B cell (primary cell): ENCODE results near the gene SMG7. TPM values are rescaled to one million over a fixed set of nuclear protein-coding genes. Genes with fewer than 3 reads are reported as not detected.

Experiments used
- ATAC-seq: fragments of 200-7000 bp; cut with Tn5 transposase; one replicate; pipeline ENCODE4 v1.10.0; 2021; ENCODE audit warnings: low read depth, mild to moderate bottlenecking, moderate number of reproducible peaks, moderate library complexity
- CTCF ChIA-PET: fragments of 350-600 bp; sonication (Branson Sonifier 250); formaldehyde crosslinking; loops from one replicate; lab custom pipeline; 2021; ENCODE audit warnings: antibody characterized with exemption, inconsistent platforms; lab: Charles Lee
- POLR2A ChIA-PET: fragments of 350-600 bp; sonication (Branson Sonifier 250); formaldehyde crosslinking; loops from one replicate; lab custom pipeline; 2021; ENCODE audit warnings: antibody characterized with exemption; lab: Charles Lee
- DNase-seq: peaks from one replicate; pipeline ENCODE4 v3.0.0; 2013
- H2AFZ ChIP-seq: 2 replicates; pipeline ENCODE4 v1.6.1; 2012; ENCODE audit warnings: mild to moderate bottlenecking, low read depth, low read length; ENCODE audit not compliant: insufficient read depth, poor library complexity, severe bottlenecking
- H3K27ac ChIP-seq, 2 donors: 1 replicate in 1 of 2; 2 replicates in 1 of 2; pipeline ENCODE4 v1.5.1; 2012 to 2013; ENCODE audit warnings: low read length in 2 of 2, mild to moderate bottlenecking in 2 of 2, moderate library complexity in 1 of 2
- H3K27me3 ChIP-seq, 4 experiments: fragments of 200-600 bp in 1 of 4; sonication (generic) in 1 of 4; replicated peaks in 1 of 4; 1 replicate in 2 of 4; 2 replicates in 2 of 4; pipeline versions ENCODE4 v1.6.1 to v1.7.0; 2013 to 2016; ENCODE audit warnings: low read length in 3 of 4, mild to moderate bottlenecking in 2 of 4, mixed read lengths in 1 of 4, moderate library complexity in 1 of 4; ENCODE audit not compliant: insufficient read depth in 4 of 4, control insufficient read depth in 3 of 4; ENCODE audit errors: control extremely low read depth in 1 of 4
- H3K36me3 ChIP-seq, 2 experiments: replicated peaks in 1 of 2; 1 replicate in 1 of 2; 2 replicates in 1 of 2; pipeline versions ENCODE4 v1.6.1 to v1.7.1; 2013; ENCODE audit warnings: low read length in 1 of 2; ENCODE audit not compliant: insufficient read depth in 2 of 2, control insufficient read depth in 1 of 2; ENCODE audit errors: control extremely low read depth in 1 of 2, extremely low read depth in 1 of 2
- H3K4me1 ChIP-seq, 2 donors: fragments of 200-600 bp in 1 of 2; sonication (generic) in 1 of 2; 1 replicate in 1 of 2; 2 replicates in 1 of 2; pipeline versions ENCODE4 v1.5.1 to v1.6.1; 2013 to 2017; ENCODE audit warnings: low read length in 2 of 2; ENCODE audit not compliant: control insufficient read depth in 2 of 2, insufficient read depth in 2 of 2
- H3K4me2 ChIP-seq: replicated peaks from 2 replicates; pipeline ENCODE3; 2012; ENCODE audit warnings: mild to moderate bottlenecking, low read depth, low read length; ENCODE audit not compliant: poor library complexity, severe bottlenecking
- H3K4me3 ChIP-seq, 5 experiments: fragments of 200-600 bp in 1 of 5; sonication (generic) in 1 of 5; 1 replicate in 3 of 5; 2 replicates in 2 of 5; pipeline versions ENCODE4 v1.5.1 to v1.7.0; 2011 to 2016; ENCODE audit warnings: low read length in 4 of 5, mild to moderate bottlenecking in 4 of 5, low read depth in 2 of 5, control low read depth in 1 of 5, moderate library complexity in 1 of 5; ENCODE audit not compliant: insufficient read depth in 1 of 5; ENCODE audit errors: control extremely low read depth in 1 of 5, extremely low read depth in 1 of 5
- H3K79me2 ChIP-seq: fragments of 200-600 bp; sonication (generic); one replicate; pipeline ENCODE4 v1.6.0; 2016; ENCODE audit warnings: low read length; ENCODE audit not compliant: control insufficient read depth, insufficient read depth
- H3K9ac ChIP-seq: fragments of 200-600 bp; sonication (generic); 2 replicates; pipeline ENCODE4 v1.6.1; 2017; ENCODE audit warnings: mild to moderate bottlenecking, low read length, moderate library complexity
- H3K9me3 ChIP-seq, 3 donors: one replicate each; pipeline versions ENCODE4 v1.6.1 to v1.7.1; 2013; ENCODE audit warnings: low read length in 2 of 3; ENCODE audit not compliant: control insufficient read depth in 2 of 3, insufficient read depth in 1 of 3; ENCODE audit errors: control extremely low read depth in 1 of 3
- H4K20me1 ChIP-seq: 2 replicates; pipeline ENCODE4 v1.6.0; 2012; ENCODE audit warnings: mild to moderate bottlenecking, low read length; ENCODE audit not compliant: insufficient read depth, control insufficient read depth, poor library complexity, severe bottlenecking
- H3K27ac Mint-ChIP-seq: one replicate; pipeline ENCODE4 v1.8.0; 2021; ENCODE audit warnings: mixed read lengths
- H3K27me3 Mint-ChIP-seq: one replicate; pipeline ENCODE4 v1.8.0; 2021; ENCODE audit warnings: mixed read lengths
- H3K4me1 Mint-ChIP-seq: one replicate; pipeline ENCODE4 v1.8.0; 2021; ENCODE audit warnings: mixed read lengths
- H3K4me3 Mint-ChIP-seq: one replicate; pipeline ENCODE4 v1.8.0; 2021; ENCODE audit warnings: mixed read lengths
- H3K9me3 Mint-ChIP-seq: one replicate; pipeline ENCODE4 v1.8.0; 2022; ENCODE audit warnings: mixed read lengths; ENCODE audit not compliant: insufficient read depth
- CTCF ChIP-seq: fragments of 200-600 bp; IDR thresholded peaks from one replicate; pipeline ENCODE4 v1.8.0; 2022; ENCODE audit warnings: antibody characterized with exemption, mild to moderate bottlenecking
- EZH2 ChIP-seq: IDR thresholded peaks from 2 replicates; pipeline ENCODE4 v1.6.1; 2012; ENCODE audit warnings: borderline replicate concordance, low read depth, mild to moderate bottlenecking, moderate library complexity, low read length; ENCODE audit not compliant: insufficient read depth, poor library complexity, severe bottlenecking
- WGBS: methylation state at CpG from one replicate; pipeline ENCODE4 v1.1.5; 2013; ENCODE audit warnings: missing lambda C conversion rate; ENCODE audit not compliant: insufficient coverage; 5-methylcytosine and 5-hydroxymethylcytosine counted together
- intact Hi-C: fragments of 100-400 bp; cut with micrococcal nuclease; formaldehyde crosslinking; loops from one replicate; pipeline ENCODE4 v1.10.0; 2022
- polyA plus RNA-seq: library from polyadenylated mRNA; depleted of rRNA; stranded (reverse); fragments of >200 nt; gene quantifications from 2 replicates; pipeline ENCODE4 v1.2.3, GENCODE V29; 2012
- total RNA-seq, 2 donors: library from RNA; stranded (reverse); fragments of 120-200 nt in 1 of 2; gene quantifications; 1 replicate in 1 of 2; 2 replicates in 1 of 2; pipeline versions ENCODE4 v1.2.3 to v1.2.4, GENCODE V29; 2013 to 2022

The SMG7 gene
- total and polyA plus RNA-seq, 2 donors (not counting 1 experiment from before 2014, with no cell fraction given) = 20.8 to 73.3 TPM

GRCh38 chr1:183544598-183545297 is 72.4 kb downstream of the SMG7 start:
- peaks cover 23 to 82% of the 10 kb centered on the region in 2 experiments for H3K36me3 ChIP-seq
- intact Hi-C loops = no loop called here
- 96% methylated on average over 3 of the region's 5 CpGs for WGBS
- Mint-ChIP-seq H3K4me1 (peaks cover 22% of the 10 kb centered on the region), H3K9me3 (no peaks in the 10 kb centered on the region), H3K27me3 (no peaks in the 10 kb centered on the region), H3K27ac (peak overlapping the region; percentile 38), H3K4me3 (no peak overlapping the region)
- POLR2A ChIA-PET = no interaction called here
- no peak for DNase-seq
- ATAC-seq = no peak
- no peak for TF ChIP-seq CTCF
- TF ChIP-seq EZH2 = no peak
- H3K4me3 ChIP-seq = no peak overlapping the region
- H3K79me2 ChIP-seq = peaks cover 3% of the 10 kb centered on the region
- CTCF ChIA-PET = interaction anchor here (0.7 to 1.4 kb wide), 5 partner anchors 9 to 81 kb away, joined by 3 to 5 read pairs (median 4); no protein-coding TSS in a partner anchor
- no peak overlapping the region for H3K9ac ChIP-seq
- no peak overlapping the region for H3K4me2 ChIP-seq
- no peaks in the 10 kb centered on the region for H3K9me3 ChIP-seq
- H2AFZ ChIP-seq = no peak overlapping the region
- H3K4me1 ChIP-seq = peaks cover 4 to 5% of the 10 kb centered on the region in 2 donors
- H4K20me1 ChIP-seq = no peaks in the 10 kb centered on the region
- no peaks in the 10 kb centered on the region for H3K27me3 ChIP-seq
- H3K27ac ChIP-seq = no peak overlapping the region

GRCh38 chr1:183546427-183546826 is 74.1 kb downstream of the SMG7 start:
- no peak for ATAC-seq
- peaks cover 4 to 5% of the 10 kb centered on the region in 2 donors for H3K4me1 ChIP-seq
- POLR2A ChIA-PET = no interaction called here
- H3K27me3 Mint-ChIP-seq = no peaks in the 10 kb centered on the region
- H3K4me2 ChIP-seq = no peak overlapping the region
- no peak overlapping the region for H3K4me3 ChIP-seq
- no peaks in the 10 kb centered on the region for H3K27me3 ChIP-seq
- no peaks in the 10 kb centered on the region for H4K20me1 ChIP-seq
- no peak overlapping the region for H2AFZ ChIP-seq
- no peak overlapping the region for H3K9ac ChIP-seq
- intact Hi-C loops = no loop called here
- H3K79me2 ChIP-seq = peaks cover 3% of the 10 kb centered on the region
- no peaks in the 10 kb centered on the region for H3K9me3 Mint-ChIP-seq
- no peak for DNase-seq
- H3K36me3 ChIP-seq = peaks cover 21 to 85% of the 10 kb centered on the region in 2 experiments
- WGBS = 100% methylated on average over 1 of the region's 2 CpGs
- TF ChIP-seq EZH2 = no peak
- no peak for TF ChIP-seq CTCF
- peaks cover 22% of the 10 kb centered on the region for H3K4me1 Mint-ChIP-seq
- CTCF ChIA-PET = interaction anchor here (1.1 kb wide), 1 partner anchor 78 kb away, joined by 3 read pairs; no protein-coding TSS in a partner anchor
- no peaks in the 10 kb centered on the region for H3K9me3 ChIP-seq
- H3K27ac ChIP-seq = no peak overlapping the region
- no peak overlapping the region for H3K4me3 Mint-ChIP-seq
- H3K27ac Mint-ChIP-seq = no peak overlapping the region
